HCT116 (cell line): ENCODE measurements around the gene OTOG. TPM values are rescaled to one million over a fixed set of nuclear protein-coding genes. Genes with fewer than 3 reads are reported as not detected.

ENCODE experiments used
- ATAC-seq: fragments of 200-7000 bp; cut with Tn5 transposase; 2 replicates; pipeline ENCODE4 v1.9.1; 2020; ENCODE audit warnings: mild to moderate bottlenecking, moderate library complexity
- BruUV-seq: library from RNA; stranded (reverse); fragments of 400-500 nt; replicated peaks from 2 replicates; lab custom pipeline; 2021; lab: Mats Ljungman, UMichigan
- CTCF ChIA-PET: fragments of 300-600 bp; sonication (Branson Sonifier 250); formaldehyde crosslinking; loops from one replicate; lab custom pipeline; 2021; ENCODE audit warnings: antibody characterized with exemption; lab: Charles Lee
- POLR2A ChIA-PET: fragments of 300-600, 350-600 bp; sonication (Branson Sonifier 250); formaldehyde crosslinking; loops from one replicate; lab custom pipeline; 2021; ENCODE audit warnings: antibody characterized with exemption; lab: Charles Lee
- RAD21 ChIA-PET, 2 experiments: fragments of 300-600 bp; sonication (Branson Sonifier 250); formaldehyde crosslinking; loops; one replicate each; lab custom pipeline; 2023; ENCODE audit warnings: low total read pairs in 2 of 2; ENCODE audit not compliant: uncharacterized antibody in 2 of 2, unreplicated experiment in 2 of 2, low non-redundant PET in 1 of 2; lab: Charles Lee
- DNase-seq: peaks from one replicate; pipeline ENCODE4 v3.0.0-alpha.2; 2010; ENCODE audit warnings: low read depth, low spot score
- H2AFZ ChIP-seq: fragments of 200-600 bp; shearing (Covaris generic), sonication (generic); 2 replicates; pipeline ENCODE4 v1.6.1; 2017; ENCODE audit warnings: low read depth, mixed run types, mixed read lengths, antibody characterized with exemption, low read length; ENCODE audit not compliant: poor library complexity, severe bottlenecking
- H3K27ac ChIP-seq: 2 replicates; pipeline ENCODE4 v1.5.1; 2012; ENCODE audit warnings: low read depth, low read length
- H3K27me3 ChIP-seq: fragments of 200-600 bp; sonication (generic); 2 replicates; pipeline ENCODE4 v1.6.1; 2016; ENCODE audit warnings: mixed run types, low read length, mixed read lengths; ENCODE audit not compliant: insufficient read depth
- H3K36me3 ChIP-seq, 2 experiments: fragments of 200-500 bp in 1 of 2; fragments of 200-600 bp in 1 of 2; sonication (Bioruptor generic) in 1 of 2; sonication (generic) in 1 of 2; 2 replicates each; pipeline versions ENCODE4 v1.5.1 to v1.6.1; 2014 to 2016; ENCODE audit warnings: low read length in 2 of 2, inconsistent platforms in 1 of 2, mixed read lengths in 1 of 2, mixed run types in 1 of 2; ENCODE audit not compliant: insufficient read depth in 2 of 2, control insufficient read depth in 1 of 2
- H3K4me1 ChIP-seq, 2 experiments: fragments of 200-600 bp in 1 of 2; sonication (generic) in 1 of 2; 2 replicates each; pipeline versions ENCODE4 v1.5.1 to v1.6.1; 2012 to 2017; ENCODE audit warnings: low read length in 2 of 2, inconsistent platforms in 1 of 2, mild to moderate bottlenecking in 1 of 2, mixed read lengths in 1 of 2, mixed run types in 1 of 2, moderate library complexity in 1 of 2; ENCODE audit not compliant: insufficient read depth in 2 of 2, control insufficient read depth in 1 of 2
- H3K4me2 ChIP-seq: fragments of 200-600 bp; sonication (generic); 2 replicates; pipeline ENCODE4 v1.6.1; 2017; ENCODE audit warnings: mixed run types, low read length, mixed read lengths
- H3K4me3 ChIP-seq, 2 experiments: fragments of 200-600 bp in 1 of 2; sonication (generic) in 1 of 2; replicated peaks in 1 of 2; 2 replicates each; pipeline ENCODE4 v1.5.1; 2011 to 2016; ENCODE audit warnings: low read length in 2 of 2, control low read depth in 1 of 2, low read depth in 1 of 2, mild to moderate bottlenecking in 1 of 2, mixed read lengths in 1 of 2, mixed run types in 1 of 2
- H3K79me2 ChIP-seq: fragments of 200-600 bp; sonication (generic); 2 replicates; pipeline ENCODE4 v1.6.1; 2017; ENCODE audit warnings: mild to moderate bottlenecking, mixed run types, low read length, moderate library complexity, mixed read lengths; ENCODE audit not compliant: insufficient read depth
- H3K9ac ChIP-seq: fragments of 200-600 bp; sonication (generic); 2 replicates; pipeline ENCODE4 v1.6.1; 2016; ENCODE audit warnings: low read length, mixed read lengths
- H3K9me2 ChIP-seq: fragments of 200-600 bp; sonication (generic), shearing (Covaris generic); 2 replicates; pipeline ENCODE4 v1.6.1; 2017; ENCODE audit warnings: mixed run types, mild to moderate bottlenecking, moderate library complexity; ENCODE audit not compliant: insufficient read depth
- H3K9me3 ChIP-seq, 2 experiments: fragments of 200-500 bp in 1 of 2; fragments of 200-600 bp in 1 of 2; sonication (Bioruptor generic) in 1 of 2; sonication (generic) in 1 of 2; 2 replicates each; pipeline ENCODE4 v1.6.1; 2014 to 2017; ENCODE audit warnings: low read length in 2 of 2, mixed read lengths in 2 of 2, inconsistent platforms in 1 of 2, low read depth in 1 of 2, mild to moderate bottlenecking in 1 of 2, mixed run types in 1 of 2, moderate library complexity in 1 of 2; ENCODE audit not compliant: control insufficient read depth in 1 of 2, insufficient read depth in 1 of 2
- H4K20me1 ChIP-seq: fragments of 200-600 bp; sonication (generic), shearing (Covaris generic); 2 replicates; pipeline ENCODE4 v1.6.1; 2017; ENCODE audit warnings: mixed run types, mild to moderate bottlenecking, moderate library complexity; ENCODE audit not compliant: insufficient read depth
- CBX3 ChIP-seq: IDR thresholded peaks from 2 replicates; pipeline ENCODE4 v1.6.1; 2012; ENCODE audit warnings: low read depth
- CEBPB ChIP-seq: IDR thresholded peaks from 2 replicates; pipeline ENCODE4 v1.6.1; 2012; ENCODE audit warnings: low read depth
- CTCF ChIP-seq, 3 experiments: fragments of 200-600 bp in 1 of 3; sonication (generic) in 1 of 3; IDR thresholded peaks in 2 of 3; conservative IDR thresholded peaks in 1 of 3; 2 replicates each; pipeline ENCODE4 v1.5.1; 2012 to 2017; ENCODE audit warnings: low read depth in 2 of 3, low read length in 2 of 3, antibody characterized with exemption in 1 of 3, borderline replicate concordance in 1 of 3, control low read depth in 1 of 3, mild to moderate bottlenecking in 1 of 3, mixed read lengths in 1 of 3, mixed run types in 1 of 3, moderate library complexity in 1 of 3; ENCODE audit not compliant: insufficient read depth in 1 of 3
- EGR1 ChIP-seq: IDR thresholded peaks from 2 replicates; pipeline ENCODE4 v1.6.1; 2012; ENCODE audit warnings: low read depth
- EZH2phosphoT487 ChIP-seq: fragments of 200-600 bp; IDR thresholded peaks from 2 replicates; pipeline ENCODE4 v1.6.1; 2018; ENCODE audit warnings: antibody characterized with exemption, borderline replicate concordance
- FOSL1 ChIP-seq: IDR thresholded peaks from 2 replicates; pipeline ENCODE4 v1.6.1; 2012; ENCODE audit warnings: low read depth
- POLR2A ChIP-seq: IDR thresholded peaks from 2 replicates; pipeline ENCODE4 v1.7.0; 2011; ENCODE audit warnings: borderline replicate concordance; ENCODE audit not compliant: insufficient read depth, insufficient read length; ENCODE audit errors: extremely low read depth
- POLR2AphosphoS5 ChIP-seq: IDR thresholded peaks from 2 replicates; pipeline ENCODE4 v1.6.1; 2011; ENCODE audit warnings: mild to moderate bottlenecking, low read depth, low read length, moderate library complexity
- RAD21 ChIP-seq: IDR thresholded peaks from 2 replicates; pipeline ENCODE4 v1.6.1; 2012; ENCODE audit warnings: low read depth, mild to moderate bottlenecking
- REST ChIP-seq: IDR thresholded peaks from 2 replicates; pipeline ENCODE4 v1.6.1; 2012; ENCODE audit warnings: low read depth
- ZBTB33 ChIP-seq: IDR thresholded peaks from 2 replicates; pipeline ENCODE4 v1.6.1; 2011; ENCODE audit warnings: mild to moderate bottlenecking, low read length, moderate library complexity; ENCODE audit not compliant: insufficient replicate concordance; ENCODE audit errors: extremely low read depth
- ZFX ChIP-seq: fragments of 450-650 bp; IDR thresholded peaks from 2 replicates; pipeline ENCODE4 v1.6.1; 2017
- intact Hi-C: fragments of 100-400 bp; cut with micrococcal nuclease; formaldehyde crosslinking; loops from 2 replicates; pipeline ENCODE4 v1.10.0; 2022
- total RNA-seq: library from RNA; stranded (reverse); gene quantifications from one replicate; pipeline ENCODE4 v1.2.1, GENCODE V29; 2021; ENCODE audit not compliant: unreplicated experiment

The OTOG gene
- total RNA-seq, 1 experiment from 2014 or later = 0.07 TPM

GRCh38 chr11:17521106-17521900 is 25.8 kb upstream of the OTOG start (continued):
- TF ChIP-seq REST (no peak), EZH2phosphoT487 (no peak), CBX3 (no peak), RAD21 (no peak), CTCF (IDR thresholded peaks at IDR 0.05 in 2 of 3, conservative IDR thresholded peaks at IDR 0.05 in 1 of 3; ENCODE audit: borderline replicate concordance in 1 of 3, insufficient read depth in 1 of 3, low read depth in 2 of 3, low read length in 2 of 3) (no peak), CEBPB (no peak), ZFX (no peak), EGR1 (no peak)
- TF ChIP-seq, all 23 proteins: peak for 0

GRCh38 chr11:17522655-17523054 is 24.4 kb upstream of the OTOG start:
- Histone ChIP-seq H4K20me1 (no peaks in the 10 kb centered on the region), H2AFZ (no peak overlapping the region), H3K9me3 (no peaks in the 10 kb centered on the region), H3K4me3 (no peak overlapping the region), H3K36me3 (0 out of 4 replicates have a peak, but pooled peaks cover 0 to 3% of the 10 kb centered on the region in 2 experiments), H3K9ac (no peak overlapping the region), H3K27ac (no peak overlapping the region), H3K4me1 (no peaks in the 10 kb centered on the region), H3K79me2 (no peaks in the 10 kb centered on the region), H3K9me2 (no peaks in the 10 kb centered on the region), H3K27me3 (no peaks in the 10 kb centered on the region), H3K4me2 (no peak overlapping the region)
- intact Hi-C loops = no loop called here
- ChIA-PET POLR2A (no interaction called here), RAD21 (no interaction called here), CTCF (no interaction called here)
- DNase-seq = no peak
- BruUV-seq = no TSS peak
- no peak for ATAC-seq
- no peak for TF ChIP-seq POLR2A
- TF ChIP-seq FOSL1 = no peak
- TF ChIP-seq REST = no peak
- TF ChIP-seq ZBTB33 = no peak
- no peak for TF ChIP-seq CEBPB
- no peak for TF ChIP-seq POLR2AphosphoS5
- TF ChIP-seq CBX3 = no peak
